Suppressor macrophage treated with lipopolysaccharide for 4 hours (primary cell): Measurements from ENCODE around the gene HLA-DMB.

Experiments used
- DNase-seq: peaks from one replicate; pipeline ENCODE4 v3.0.0-alpha.2; 2020

The HLA-DMB gene

DNA sequence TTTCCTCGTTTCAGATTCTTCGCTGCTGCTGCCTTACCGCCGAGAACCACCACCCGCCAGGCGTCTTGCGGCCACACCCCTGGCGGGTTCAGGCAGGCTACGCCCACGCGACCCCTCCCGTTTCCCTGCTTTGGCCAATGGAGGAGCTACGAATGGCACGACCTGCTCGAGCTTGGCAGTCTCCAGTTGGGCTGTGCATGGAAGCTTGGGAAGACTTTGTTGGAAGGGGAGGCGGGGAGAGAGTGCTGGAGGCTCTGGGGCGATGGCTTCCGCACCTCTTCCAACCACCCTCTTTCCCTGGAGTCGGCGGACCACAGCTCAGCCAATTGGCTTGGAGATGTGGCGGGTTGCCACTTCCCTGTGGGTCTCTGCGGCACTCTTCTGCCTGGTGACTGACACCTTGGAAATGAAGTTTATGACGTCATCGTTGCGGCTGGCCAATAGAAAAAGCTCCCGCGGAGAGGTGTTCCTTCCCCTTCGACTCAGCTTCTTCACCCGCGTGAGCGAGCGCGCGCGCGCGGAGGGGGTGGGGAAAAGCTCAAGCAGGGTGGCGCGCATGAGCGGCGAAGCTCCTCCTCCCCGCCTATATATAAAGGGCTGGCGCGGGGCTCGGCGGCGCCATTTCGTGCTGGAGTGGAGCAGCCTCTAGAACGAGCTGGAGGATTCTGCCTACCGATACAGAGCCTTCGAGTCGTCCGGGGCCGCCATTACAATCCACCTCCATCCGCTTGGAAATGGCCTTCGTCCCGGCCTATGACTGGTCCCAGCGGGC, 30.9 kb upstream of the HLA-DMB start:
- peak; percentile 100 for DNase-seq

DNA sequence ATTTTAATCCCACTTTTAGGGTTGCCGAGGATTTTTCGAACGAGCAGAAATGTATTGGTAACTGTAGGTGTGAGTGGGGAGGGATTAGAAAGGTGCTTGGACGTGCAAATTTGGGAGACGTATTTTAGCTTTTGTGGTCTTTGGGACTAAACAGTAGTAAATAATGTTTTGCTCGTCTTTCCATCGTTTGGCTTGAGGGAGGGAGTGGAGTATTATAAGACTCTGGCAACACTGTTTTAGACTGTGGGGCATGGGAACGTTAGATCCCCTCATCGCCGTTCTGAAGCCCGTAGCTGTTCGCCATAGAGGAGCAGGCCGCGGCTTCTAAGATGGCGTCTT, 30.4 kb upstream of the HLA-DMB start:
- no peak for DNase-seq

DNA sequence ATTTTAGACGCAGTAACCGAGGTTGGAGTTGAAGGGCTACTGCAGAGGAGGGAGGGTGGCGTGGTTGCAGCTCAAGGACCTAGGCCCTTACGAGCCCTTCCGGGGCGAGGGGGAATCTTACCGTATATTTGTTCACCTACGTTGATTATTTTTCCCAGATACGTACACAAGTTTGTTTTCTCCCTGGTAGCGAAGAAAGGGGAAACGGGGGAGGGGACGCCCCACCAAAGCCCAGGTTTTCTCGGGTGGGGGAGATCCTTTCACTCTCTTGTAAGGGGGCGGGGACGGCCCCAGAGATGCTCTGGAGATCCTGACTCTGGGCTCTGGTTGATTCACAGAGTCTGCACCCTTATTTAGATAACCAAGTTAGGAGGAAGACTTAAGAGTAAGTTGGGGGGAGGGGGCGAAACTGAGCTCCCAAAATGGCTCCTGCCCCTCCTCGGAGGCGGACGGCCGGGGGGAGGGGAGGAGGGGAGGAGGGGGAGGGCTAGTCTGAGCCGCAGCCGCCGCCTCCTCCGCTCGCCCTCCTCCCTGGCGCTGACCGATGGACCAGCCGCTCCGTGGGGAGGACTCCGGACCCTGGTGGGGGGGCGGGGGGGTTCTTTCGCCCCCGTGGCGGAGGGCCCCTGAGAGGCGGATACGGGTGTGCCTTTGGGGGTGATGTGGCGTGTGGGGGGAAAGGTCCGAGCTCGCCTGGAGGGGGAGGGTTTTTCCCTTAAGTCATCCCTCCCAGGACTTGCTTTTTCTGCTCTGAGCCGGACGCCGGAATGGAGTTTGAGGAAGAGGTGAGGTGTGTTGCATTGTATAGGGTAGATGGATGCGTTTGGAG, 29.8 kb upstream of the HLA-DMB start:
- DNase-seq: peak; percentile 91

DNA sequence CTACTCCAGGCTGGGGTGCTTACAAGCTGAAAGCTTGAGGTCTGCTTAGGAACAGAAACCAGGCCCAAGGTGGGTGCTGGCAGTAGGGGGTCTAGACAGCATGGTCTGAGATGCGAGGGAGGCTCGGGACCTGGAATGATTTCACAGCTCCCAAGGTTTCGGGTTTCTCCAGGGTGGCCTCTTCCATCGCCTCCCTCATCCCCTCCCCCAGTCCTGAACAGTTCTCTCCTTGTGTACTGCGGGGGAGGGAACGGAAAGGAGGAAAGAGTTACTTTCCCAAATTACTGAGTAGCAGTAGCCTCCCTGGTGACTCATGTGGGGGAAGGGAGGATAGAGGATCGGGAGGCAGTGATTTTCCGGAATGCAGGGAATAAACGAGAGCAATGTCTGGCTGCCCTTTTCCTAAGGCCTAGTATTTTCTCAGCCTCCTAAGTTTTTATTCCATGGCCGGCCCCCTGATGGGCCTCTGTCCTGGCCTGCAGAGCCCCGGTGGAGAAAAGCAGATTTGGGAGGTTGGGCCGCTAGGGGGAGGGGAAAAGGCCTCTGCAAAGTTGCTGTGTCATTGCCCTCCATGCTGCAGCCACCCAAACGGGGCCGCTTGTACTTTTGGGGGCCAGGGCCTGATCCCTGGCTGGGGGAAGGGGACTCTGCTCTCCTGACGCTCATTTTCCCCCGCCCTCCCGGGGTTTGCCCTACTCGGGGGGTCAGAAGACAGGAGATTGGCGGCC, 29.0 kb upstream of the HLA-DMB start:
- peak; percentile 90 for DNase-seq

DNA sequence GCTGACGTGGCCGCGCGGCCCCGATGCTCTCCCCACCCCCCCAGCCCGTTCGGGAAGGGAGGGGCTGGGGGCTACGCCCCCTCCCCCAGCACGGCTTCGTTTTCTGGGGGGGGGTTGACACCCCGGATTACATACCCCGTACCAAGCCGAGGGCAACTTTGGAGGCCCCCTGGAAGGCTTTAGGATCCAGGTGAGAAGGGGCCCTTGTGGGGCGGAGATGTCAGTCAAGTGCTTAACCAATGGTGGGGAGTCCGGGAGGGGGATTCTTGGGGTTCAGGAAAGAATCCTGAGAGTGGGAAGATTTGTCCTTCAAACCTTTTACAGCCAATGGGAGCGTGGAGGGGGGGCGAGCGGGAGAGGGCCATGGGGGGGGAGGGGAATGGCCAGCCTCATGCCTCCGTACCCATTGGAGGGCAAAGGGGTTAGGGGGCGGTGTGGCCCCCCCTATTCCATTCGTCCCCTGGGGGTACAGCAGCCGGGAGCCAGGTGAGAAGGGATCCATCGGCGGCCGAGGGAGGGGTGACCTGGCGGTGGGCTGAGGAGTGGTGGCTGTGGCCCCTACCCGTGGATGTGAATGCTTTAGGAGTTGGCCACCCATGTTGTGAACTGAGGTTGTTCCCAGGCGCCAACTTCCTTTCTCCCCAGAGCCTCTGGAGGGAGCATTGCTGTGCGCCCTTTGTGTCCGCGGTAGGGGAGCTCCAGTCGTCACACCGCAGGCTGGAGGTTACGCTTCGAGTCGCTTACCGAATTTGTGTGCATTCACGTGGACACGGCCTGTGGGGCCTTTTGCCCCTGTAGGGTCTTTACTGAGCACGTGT, 28.2 kb upstream of the HLA-DMB start:
- DNase-seq: peak; percentile 75

DNA sequence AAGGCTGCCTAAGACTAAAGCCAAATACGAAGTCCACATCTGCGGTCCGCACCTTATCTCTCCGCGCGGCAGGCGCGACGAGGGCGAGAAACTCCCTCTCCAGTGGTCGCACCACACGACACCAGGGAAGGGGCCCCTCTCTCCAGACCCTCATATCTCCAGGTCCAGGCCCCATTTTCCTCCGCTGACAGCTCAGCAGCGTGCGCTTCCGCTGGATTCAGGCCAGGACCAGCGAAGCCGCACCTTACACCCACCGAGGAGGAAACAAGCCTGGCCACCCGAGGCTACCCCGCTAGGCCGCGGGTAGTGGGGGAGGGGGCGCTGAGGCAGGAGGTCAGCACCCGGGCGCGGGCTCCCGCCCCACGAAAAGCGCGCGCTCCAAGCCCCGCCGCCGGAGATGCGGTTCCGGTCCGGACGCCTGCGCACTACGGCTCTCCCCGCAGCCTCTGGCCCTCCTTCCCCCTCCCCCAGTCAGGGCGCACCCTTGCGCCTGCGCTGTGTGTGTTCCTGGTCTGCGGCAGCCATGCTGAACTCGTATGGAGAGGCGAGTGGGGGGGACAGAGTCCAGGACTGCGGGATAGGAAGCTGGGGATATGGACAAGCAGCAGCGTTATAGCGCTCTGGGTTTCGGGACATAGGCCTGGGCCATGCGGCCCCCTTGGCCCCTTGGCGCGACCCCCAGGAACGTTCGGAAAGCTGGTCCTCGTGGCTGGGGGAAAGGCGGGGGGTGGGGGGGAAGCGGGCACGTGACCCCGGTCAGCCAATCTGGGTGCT, 27.5 kb upstream of the HLA-DMB start, which contains the start of gene BRD2:
BRD2 (plus strand) TSS at position 502 of the 774 bp plus-strand sequence. CDS start 4,305 bp downstream, outside the sequence.
- peak; percentile 97 for DNase-seq

DNA sequence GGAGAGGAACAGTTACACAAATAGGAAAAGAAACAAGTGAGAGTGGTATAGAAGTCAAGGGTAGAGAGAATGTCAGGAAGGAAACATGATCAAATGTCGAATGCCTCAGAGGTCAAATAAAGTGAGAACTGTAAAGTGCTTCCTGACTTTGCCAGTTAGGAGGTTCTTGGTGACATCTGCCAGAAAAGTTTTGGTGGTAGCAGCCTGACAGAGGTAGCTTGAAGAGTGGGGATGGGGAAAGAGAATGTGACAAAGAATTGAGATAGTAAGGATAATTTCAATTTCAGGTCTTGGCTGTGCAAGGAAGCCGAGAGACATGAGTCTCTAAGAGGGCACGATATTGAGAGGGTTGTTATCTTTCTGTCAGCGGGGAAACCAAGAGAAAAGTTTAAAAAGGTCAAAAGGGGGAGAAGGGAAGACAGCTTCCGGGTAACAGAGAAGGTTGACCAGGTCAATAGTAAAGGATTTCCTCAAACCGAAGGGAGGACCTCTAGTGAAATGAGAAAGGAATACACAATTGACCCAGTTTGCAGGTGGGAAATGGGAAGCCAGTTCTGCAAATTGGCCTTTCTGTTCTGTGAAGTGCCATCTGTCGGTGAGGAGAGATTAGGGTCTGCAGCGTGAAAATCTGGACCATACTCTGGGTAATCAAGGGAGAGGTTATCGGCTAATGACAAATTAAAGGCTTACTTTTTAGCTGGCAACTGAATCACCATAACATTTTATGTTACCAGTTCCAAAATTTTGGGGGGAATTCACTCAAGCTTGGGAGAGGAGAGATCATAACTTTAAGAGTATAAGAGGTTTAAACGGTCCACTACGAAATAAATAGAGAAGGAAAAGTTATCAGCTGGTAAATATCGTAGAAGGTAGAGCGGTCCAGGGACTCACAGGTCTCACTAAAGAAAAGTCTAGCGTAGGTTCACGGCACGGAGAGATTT, 26.6 kb upstream of the HLA-DMB start:
- DNase-seq: peak; percentile 40

DNA sequence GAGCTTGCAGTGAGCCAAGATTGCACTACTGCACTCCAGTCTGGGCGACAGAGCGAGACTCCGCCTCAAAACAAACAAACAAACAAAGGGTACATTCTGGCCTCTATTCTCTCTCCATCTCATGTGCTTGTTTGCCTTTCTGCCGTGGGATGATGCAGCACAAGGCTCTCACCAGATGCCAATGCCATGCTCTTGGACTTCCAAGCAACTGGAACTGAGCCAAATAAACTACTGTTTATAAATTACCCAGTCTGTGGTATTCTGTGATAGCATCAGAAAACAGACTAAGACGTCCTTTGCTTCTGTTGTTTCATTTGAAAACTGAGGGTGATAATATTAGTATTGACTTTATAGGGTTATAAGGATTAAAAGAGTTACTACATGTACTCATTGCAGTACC, 23.9 kb upstream of the HLA-DMB start:
- DNase-seq: no peak

DNA sequence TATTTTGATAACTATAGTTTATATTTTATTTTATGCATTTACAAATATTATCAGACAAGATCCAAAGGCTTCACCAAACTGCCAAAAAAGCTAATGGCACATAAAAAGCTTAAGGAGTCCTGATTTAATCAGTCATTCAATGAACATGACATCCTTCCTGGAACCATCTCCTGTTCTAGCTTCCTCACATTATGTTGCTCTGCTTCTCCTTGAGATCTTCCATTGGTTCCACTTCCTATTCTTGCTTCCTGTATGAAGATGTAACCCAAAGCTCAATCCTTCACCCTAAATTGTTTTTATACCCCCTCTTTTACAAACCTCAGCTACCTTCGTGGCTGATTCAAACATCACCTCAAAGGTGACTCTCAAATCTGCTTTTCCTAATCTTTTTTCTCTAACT, 23.0 kb upstream of the HLA-DMB start:
- DNase-seq: peak; percentile 51

DNA sequence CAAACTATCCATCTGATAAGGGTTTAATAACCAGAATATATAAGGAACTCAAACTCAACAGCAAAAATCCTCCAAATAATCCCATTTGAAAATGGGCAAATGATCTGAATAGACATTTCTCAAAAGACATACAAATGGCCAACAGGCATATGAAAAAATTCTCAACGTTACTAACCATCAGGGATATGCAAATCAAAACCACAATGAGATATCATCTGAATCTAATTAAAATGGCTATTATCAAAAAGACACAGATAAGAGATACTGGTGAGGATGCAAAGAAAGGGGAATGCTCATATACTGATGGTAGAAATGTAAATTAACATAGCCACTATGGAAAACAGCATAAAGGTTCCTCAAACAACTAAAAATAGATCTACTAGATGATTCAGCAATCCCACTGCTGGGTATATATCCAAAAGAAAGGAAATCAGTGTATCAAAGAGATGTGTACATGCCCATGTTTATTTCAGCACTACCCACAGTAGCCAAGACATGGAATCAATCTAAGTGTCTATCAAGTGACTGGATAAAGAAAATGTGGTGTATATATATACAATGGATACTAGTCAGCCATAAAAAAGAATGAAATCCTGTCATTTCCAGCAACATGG, 21.5 kb upstream of the HLA-DMB start:
- DNase-seq: no peak

DNA sequence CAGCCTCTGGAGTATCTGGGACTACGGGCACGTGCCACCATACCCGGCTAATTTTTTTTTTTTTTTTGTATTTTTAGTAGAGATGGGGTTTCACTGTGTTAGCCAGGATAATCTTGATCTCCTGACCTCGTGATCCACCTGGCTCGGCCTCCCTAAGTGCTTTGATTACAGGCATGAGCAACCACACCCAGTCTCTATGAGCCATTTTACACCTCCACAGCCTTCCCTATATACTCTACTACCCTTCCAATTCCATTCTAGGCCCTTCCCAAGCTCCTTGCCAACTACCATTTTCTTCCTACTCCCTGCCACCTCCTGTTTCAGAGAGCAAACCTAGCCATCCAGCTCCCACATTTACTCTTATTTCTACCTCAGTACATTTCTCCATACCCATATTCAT, 19.7 kb upstream of the HLA-DMB start:
- no peak for DNase-seq

DNA sequence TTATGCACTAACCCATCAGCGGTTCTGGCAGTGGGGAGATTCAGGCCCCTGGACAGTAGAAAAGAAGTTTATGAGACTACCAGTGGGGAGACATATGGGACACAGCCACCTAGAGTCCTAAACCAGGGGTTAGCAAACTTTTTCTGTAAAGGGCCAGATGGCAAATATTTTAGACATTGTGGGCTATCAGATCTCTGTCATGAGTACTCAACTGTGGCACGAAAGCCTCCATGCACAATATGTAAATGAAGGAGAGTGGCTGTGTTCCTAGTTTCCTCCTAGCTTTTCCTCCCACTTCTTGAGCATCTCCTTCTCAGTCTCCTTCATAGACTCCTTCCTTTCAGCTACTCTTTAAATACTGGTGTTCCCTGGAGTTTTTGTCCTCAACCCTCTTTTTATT, 15.3 kb upstream of the HLA-DMB start:
- no peak for DNase-seq

DNA sequence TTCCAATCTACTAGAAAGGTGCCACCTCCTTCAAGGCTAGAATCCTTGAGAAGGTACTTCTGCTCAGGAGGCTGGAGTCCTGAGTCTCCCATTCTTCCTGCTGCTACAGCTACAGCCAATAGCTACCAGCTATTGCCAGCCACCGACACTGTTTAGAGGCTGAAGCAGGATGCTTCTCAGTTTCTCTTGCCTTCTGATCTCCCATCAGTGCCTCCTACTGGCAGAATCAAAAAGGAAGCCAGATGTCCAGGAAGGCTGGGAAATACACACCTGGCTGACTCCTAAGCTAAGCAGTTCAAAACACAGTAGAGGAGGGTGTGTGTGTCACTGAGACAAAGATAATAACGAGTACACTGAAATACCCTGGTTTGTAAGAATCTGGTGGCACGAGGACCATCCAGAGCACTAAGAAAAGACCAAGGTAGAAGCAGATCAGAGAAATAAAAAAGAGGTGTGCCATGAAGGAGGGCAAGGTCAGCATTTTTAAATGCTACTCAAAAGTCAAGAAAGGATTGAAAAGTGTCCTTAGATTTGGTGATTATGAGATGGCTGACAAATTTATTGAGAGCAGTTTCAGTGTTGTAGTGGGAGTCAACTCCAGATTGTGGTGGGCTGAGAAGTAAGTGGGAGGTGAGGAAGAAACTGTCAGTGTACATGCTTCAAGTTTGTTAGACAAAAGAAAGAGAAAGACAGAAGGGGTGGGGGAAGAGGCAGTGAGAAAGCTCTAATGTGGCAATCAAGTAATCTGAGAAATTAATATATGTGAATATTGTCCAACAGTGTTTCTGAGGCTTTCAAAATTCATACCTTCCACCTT, 14.4 kb upstream of the HLA-DMB start:
- DNase-seq: no peak

DNA sequence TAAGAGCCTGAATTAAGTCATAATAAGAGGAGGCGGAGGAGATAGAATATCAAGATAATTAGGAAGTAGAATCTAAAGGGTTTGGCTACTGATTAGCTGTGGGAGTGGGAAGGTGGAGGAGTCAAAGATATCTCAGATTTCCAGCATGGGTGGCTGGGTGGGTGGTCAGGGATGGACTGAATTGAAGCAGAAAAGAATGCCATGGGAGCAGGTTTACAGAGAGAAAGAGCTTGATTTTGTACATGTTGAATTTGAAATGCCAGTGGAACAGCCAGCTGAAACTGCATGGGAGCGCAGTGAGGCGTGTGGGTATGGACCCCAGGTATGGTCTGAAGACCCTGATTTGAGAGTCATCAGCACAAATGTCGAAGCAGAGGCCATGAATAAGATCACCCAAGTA, 13.4 kb upstream of the HLA-DMB start:
- DNase-seq: no peak

DNA sequence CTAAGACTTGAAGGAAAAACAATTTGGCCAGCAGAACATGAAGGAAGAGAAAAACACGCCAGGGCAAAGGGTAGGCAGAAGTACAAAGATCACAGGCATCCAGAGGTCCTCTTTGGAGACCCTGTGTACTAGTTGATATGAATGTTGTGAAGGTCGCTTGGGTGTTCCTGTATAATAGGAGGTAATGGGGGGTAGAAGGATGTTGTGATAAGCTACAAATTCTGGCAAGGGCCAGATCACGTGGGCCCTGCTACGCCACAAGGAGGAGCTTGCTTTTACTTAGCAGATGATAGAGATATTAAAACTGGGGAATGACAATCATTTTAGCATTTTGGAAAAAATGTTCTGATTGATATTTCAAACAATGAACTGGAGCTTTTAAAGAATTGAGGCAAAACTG, 12.9 kb upstream of the HLA-DMB start:
- no peak for DNase-seq

DNA sequence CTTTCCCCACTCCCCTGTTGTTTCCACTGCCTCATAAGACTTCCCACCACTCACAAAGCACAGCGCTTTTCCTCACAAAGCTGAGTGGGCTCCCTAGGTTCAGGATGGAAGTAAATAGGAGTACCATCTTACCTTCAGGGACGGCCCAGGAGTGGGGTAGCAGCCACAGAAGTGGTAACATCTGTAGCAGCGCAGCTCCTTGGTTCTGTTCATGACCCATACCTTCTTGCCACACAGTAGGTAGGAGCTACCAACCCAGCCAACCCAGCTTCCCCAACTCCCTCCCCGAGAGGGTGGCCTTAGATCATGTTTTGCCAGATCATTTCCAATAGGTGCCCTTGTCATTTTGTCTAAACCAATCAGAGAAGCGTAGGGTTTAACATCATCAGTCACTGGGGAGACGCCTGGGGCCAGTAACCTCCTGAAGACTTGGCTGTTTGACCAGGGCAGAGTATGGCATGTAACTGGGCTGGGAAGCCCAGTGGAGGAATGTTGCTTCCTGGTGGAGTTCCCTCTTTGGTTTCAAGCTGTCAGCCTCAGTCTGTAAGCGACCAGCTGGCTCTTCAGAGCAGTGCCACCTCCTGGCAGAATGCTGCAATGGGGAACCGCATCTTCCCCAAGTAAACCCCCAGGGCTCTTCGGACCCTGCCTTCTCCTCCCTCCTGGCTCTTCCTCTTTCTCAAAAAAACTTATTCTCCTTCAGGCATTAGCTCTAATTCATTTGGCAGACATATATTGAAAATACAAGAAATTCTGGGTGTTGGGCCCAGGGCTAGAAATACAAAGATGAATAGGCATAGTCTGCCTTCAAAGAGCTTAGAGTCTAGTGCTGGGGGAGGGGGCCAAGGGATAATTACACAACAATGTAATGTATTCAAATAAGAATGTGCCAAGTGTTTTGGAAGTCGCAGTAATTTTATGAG, 12.2 kb upstream of the HLA-DMB start, which contains the start of gene HLA-DMA:
HLA-DMA (minus strand) TSS at position 281 of the 923 bp plus-strand sequence; CDS start at position 220, 61 bp downstream.
- peak; percentile 98 for DNase-seq

DNA sequence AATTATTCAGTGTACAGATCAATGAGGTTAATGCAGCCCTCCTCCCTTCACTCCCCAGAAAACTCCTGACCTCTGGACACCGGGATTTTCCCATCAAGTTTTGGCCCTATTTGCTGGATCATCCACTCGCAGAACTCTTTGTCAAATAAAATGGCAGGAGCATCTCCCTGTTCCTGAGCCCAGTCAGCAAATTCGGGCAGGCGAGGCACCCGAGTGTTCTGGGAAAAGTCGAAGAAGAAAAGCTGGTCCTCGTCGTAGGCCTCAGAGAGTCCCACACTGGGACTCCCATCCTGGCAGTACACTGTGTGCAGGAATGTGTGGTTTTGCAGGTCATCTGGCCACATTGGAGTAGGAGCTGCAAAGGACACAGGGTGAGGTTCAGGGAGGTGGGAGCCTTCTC, 9.6 kb upstream of the HLA-DMB start:
- no peak for DNase-seq

DNA sequence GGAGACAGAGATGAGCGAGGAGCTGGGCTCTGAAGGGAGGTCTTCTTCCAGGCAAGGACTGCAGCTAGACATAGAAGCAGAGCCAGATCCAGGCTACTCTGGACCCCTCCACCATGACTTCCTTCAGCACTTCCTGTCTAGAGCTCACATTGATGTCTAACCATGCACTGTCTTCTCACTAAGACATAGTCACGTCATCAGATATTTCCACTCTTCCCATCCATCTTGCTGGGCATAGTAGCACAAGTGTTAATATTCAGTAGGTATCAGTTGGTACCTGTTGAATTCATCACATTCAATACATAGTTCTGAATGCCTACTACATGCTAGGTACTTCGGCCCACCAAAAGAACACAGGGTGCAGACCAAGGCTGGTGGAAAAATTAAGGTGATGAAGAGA, 9.2 kb upstream of the HLA-DMB start:
- no peak for DNase-seq
